H9 (cell line): Measurements from ENCODE around the gene ACYP1. TPM values are rescaled to one million over a fixed set of nuclear protein-coding genes. Genes with fewer than 3 reads are reported as not detected.

ENCODE experiments used
- DNase-seq: peaks from one replicate; pipeline ENCODE4 v3.0.0-alpha.2; 2017
- H2AFZ ChIP-seq: one replicate; pipeline ENCODE4 v1.6.1; 2013; ENCODE audit warnings: mild to moderate bottlenecking, low read length, control low read depth, moderate library complexity
- H2AK5ac ChIP-seq: 2 replicates; pipeline ENCODE4 v1.6.1; 2013; ENCODE audit warnings: low read length, control low read depth, mixed read lengths; ENCODE audit not compliant: insufficient read length
- H2BK120ac ChIP-seq: one replicate; pipeline ENCODE4 v1.6.1; 2013; ENCODE audit warnings: low read depth, mild to moderate bottlenecking, low read length, control low read depth, inconsistent platforms; ENCODE audit not compliant: poor library complexity, severe bottlenecking
- H2BK12ac ChIP-seq: 2 replicates; pipeline ENCODE4 v1.6.1; 2013; ENCODE audit warnings: low read length, control low read depth, mixed read lengths, low read depth; ENCODE audit not compliant: insufficient read length
- H2BK15ac ChIP-seq: 2 replicates; pipeline ENCODE4 v1.6.1; 2013; ENCODE audit warnings: low read depth, low read length, control low read depth
- H2BK20ac ChIP-seq: one replicate; pipeline ENCODE4 v1.6.1; 2013; ENCODE audit warnings: low read depth, mild to moderate bottlenecking, low read length, control low read depth, inconsistent platforms; ENCODE audit not compliant: poor library complexity, severe bottlenecking
- H2BK5ac ChIP-seq: 2 replicates; pipeline ENCODE4 v1.6.1; 2013; ENCODE audit warnings: low read length, control low read depth, mixed read lengths; ENCODE audit not compliant: insufficient read length
- H3K14ac ChIP-seq: 2 replicates; pipeline ENCODE4 v1.6.1; 2013; ENCODE audit warnings: low read length, control low read depth; ENCODE audit not compliant: insufficient read depth
- H3K18ac ChIP-seq: 2 replicates; pipeline ENCODE4 v1.6.1; 2013; ENCODE audit warnings: low read depth, mild to moderate bottlenecking, mixed read lengths, low read length, control low read depth; ENCODE audit not compliant: insufficient read length
- H3K23ac ChIP-seq: 2 replicates; pipeline ENCODE4 v1.6.1; 2013; ENCODE audit warnings: low read length, control low read depth, mixed read lengths, low read depth; ENCODE audit not compliant: insufficient read length
- H3K23me2 ChIP-seq: 2 replicates; pipeline ENCODE4 v1.6.1; 2013; ENCODE audit warnings: low read depth, mild to moderate bottlenecking, mixed read lengths, low read length, control low read depth; ENCODE audit not compliant: insufficient read length, poor library complexity, severe bottlenecking
- H3K27ac ChIP-seq: 2 replicates; pipeline ENCODE4 v1.5.1; 2013; ENCODE audit warnings: low read length, control low read depth, mixed read lengths, low read depth; ENCODE audit not compliant: insufficient read length
- H3K27me3 ChIP-seq: 2 replicates; pipeline ENCODE4 v1.6.1; 2013; ENCODE audit warnings: low read length, control low read depth, inconsistent platforms; ENCODE audit not compliant: insufficient read depth
- H3K4ac ChIP-seq: 2 replicates; pipeline ENCODE4 v1.6.1; 2013; ENCODE audit warnings: low read depth, mild to moderate bottlenecking, control low read depth, inconsistent platforms, low read length, moderate library complexity
- H3K4me1 ChIP-seq: 2 replicates; pipeline ENCODE4 v1.6.1; 2013; ENCODE audit warnings: low read length, control low read depth, inconsistent platforms; ENCODE audit not compliant: insufficient read depth
- H3K4me2 ChIP-seq: 2 replicates; pipeline ENCODE4 v1.6.1; 2013; ENCODE audit warnings: low read length, control low read depth, mixed read lengths; ENCODE audit not compliant: insufficient read length, insufficient read depth
- H3K56ac ChIP-seq: 2 replicates; pipeline ENCODE4 v1.6.1; 2013; ENCODE audit warnings: low read depth, mild to moderate bottlenecking, mixed read lengths, low read length, control low read depth; ENCODE audit not compliant: insufficient read length
- H3K79me1 ChIP-seq: 2 replicates; pipeline ENCODE4 v1.6.1; 2013; ENCODE audit warnings: low read depth, mild to moderate bottlenecking, moderate library complexity, low read length, control low read depth, inconsistent platforms; ENCODE audit not compliant: insufficient read depth, poor library complexity, severe bottlenecking
- H3K79me2 ChIP-seq: 2 replicates; pipeline ENCODE4 v1.6.1; 2013; ENCODE audit warnings: low read length, control low read depth, inconsistent platforms; ENCODE audit not compliant: insufficient read depth
- H3K9ac ChIP-seq: 2 replicates; pipeline ENCODE4 v1.6.1; 2013; ENCODE audit warnings: low read length, control low read depth, mixed read lengths; ENCODE audit not compliant: insufficient read length; ENCODE audit errors: extremely low read depth
- H3K9me3 ChIP-seq: one replicate; pipeline ENCODE4 v1.6.1; 2013; ENCODE audit warnings: low read depth, low read length, inconsistent platforms; ENCODE audit not compliant: control insufficient read depth
- H3T11ph ChIP-seq: one replicate; pipeline ENCODE4 v1.6.1; 2013; ENCODE audit warnings: mild to moderate bottlenecking, low read length, control low read depth, inconsistent platforms
- H4K20me1 ChIP-seq: one replicate; pipeline ENCODE4 v1.6.1; 2013; ENCODE audit not compliant: control insufficient read depth, insufficient read length, insufficient read depth
- H4K5ac ChIP-seq: 2 replicates; pipeline ENCODE4 v1.6.1; 2013; ENCODE audit warnings: low read depth, mild to moderate bottlenecking, mixed read lengths, low read length, control low read depth; ENCODE audit not compliant: insufficient read length
- H4K8ac ChIP-seq: replicated peaks from 2 replicates; pipeline ENCODE4 v1.6.1; 2013; ENCODE audit warnings: low read length, control low read depth, mixed read lengths, low read depth; ENCODE audit not compliant: insufficient read length
- H4K91ac ChIP-seq: 2 replicates; pipeline ENCODE4 v1.6.1; 2013; ENCODE audit warnings: low read depth, mild to moderate bottlenecking, moderate library complexity, mixed read lengths, low read length, control low read depth; ENCODE audit not compliant: insufficient read length
- H3K27ac Mint-ChIP-seq, 3 experiments: 2 replicates in 2 of 3; 3 replicates in 1 of 3; pipeline ENCODE4 v1.8.0; 2020 to 2021; ENCODE audit warnings: mixed read lengths in 3 of 3, mild to moderate bottlenecking in 1 of 3, moderate library complexity in 1 of 3
- H3K27me3 Mint-ChIP-seq: 2 replicates; pipeline ENCODE4 v1.8.0; 2021; ENCODE audit warnings: low read depth, mild to moderate bottlenecking, moderate library complexity, mixed read lengths
- H3K36me3 Mint-ChIP-seq, 3 experiments: 2 replicates in 2 of 3; 3 replicates in 1 of 3; pipeline ENCODE4 v1.8.0; 2020 to 2021; ENCODE audit warnings: low read depth in 3 of 3, mixed read lengths in 3 of 3; ENCODE audit not compliant: insufficient read depth in 1 of 3
- H3K4me1 Mint-ChIP-seq, 2 experiments: 2 replicates each; pipeline ENCODE4 v1.8.0; 2020; ENCODE audit warnings: mixed read lengths in 2 of 2
- H3K4me3 Mint-ChIP-seq, 2 experiments: 2 replicates in 1 of 2; 3 replicates in 1 of 2; pipeline ENCODE4 v1.8.0; 2020 to 2021; ENCODE audit warnings: mild to moderate bottlenecking in 2 of 2, mixed read lengths in 2 of 2, moderate library complexity in 1 of 2
- H3K9me3 Mint-ChIP-seq, 2 experiments: 2 replicates in 1 of 2; 3 replicates in 1 of 2; pipeline ENCODE4 v1.8.0; 2020; ENCODE audit warnings: mild to moderate bottlenecking in 2 of 2, mixed read lengths in 2 of 2, moderate library complexity in 1 of 2
- CTCF ChIP-seq: fragments of 200-600 bp; sonication (generic); conservative IDR thresholded peaks from 3 replicates; pipeline ENCODE4 v1.8.0; 2021; ENCODE audit warnings: antibody characterized with exemption, mild to moderate bottlenecking
- WGBS: extraction: QIAGEN DNeasy Blood & Tissue Kit; methylation state at CpG from one replicate; pipeline ENCODE4 v1.1.7; 2013; ENCODE audit warnings: missing lambda C conversion rate, low lambda C conversion rate, mixed read lengths; ENCODE audit not compliant: insufficient read length; ENCODE audit errors: extremely low coverage; 5-methylcytosine and 5-hydroxymethylcytosine counted together
- total RNA-seq: library from RNA; stranded (reverse); gene quantifications from 2 replicates; pipeline ENCODE4 v1.2.1, GENCODE V29; 2021

ACYP1 gene
- total RNA-seq, 1 experiment from 2014 or later = 18.9 TPM

GRCh38 chr14:75011356-75011994, 52.3 kb downstream of the ACYP1 start:
- no peak overlapping the region for H3K18ac ChIP-seq
- no peak overlapping the region for H2BK15ac ChIP-seq
- H3K9ac ChIP-seq = no peak overlapping the region
- peaks cover 5 to 55% (median 38%) of the 10 kb centered on the region in 3 experiments; a peak in 6 of 7 replicates for H3K36me3 Mint-ChIP-seq
- no peak overlapping the region for H3K4ac ChIP-seq
- no peaks in the 10 kb centered on the region for H3K9me3 Mint-ChIP-seq
- H3K9me3 ChIP-seq = no peaks in the 10 kb centered on the region
- no peak overlapping the region for H2AFZ ChIP-seq
- H3K4me1 ChIP-seq = no peaks in the 10 kb centered on the region
- H3K14ac ChIP-seq = no peak overlapping the region
- no peak overlapping the region for H2BK12ac ChIP-seq
- H2BK5ac ChIP-seq = no peak overlapping the region
- no peak overlapping the region for H3K4me3 Mint-ChIP-seq
- DNase-seq = no peak
- no peaks in the 10 kb centered on the region for H3K23me2 ChIP-seq
- H4K91ac ChIP-seq = no peak overlapping the region
- H2AK5ac ChIP-seq = no peak overlapping the region
- no peak overlapping the region for H3K4me2 ChIP-seq
- no peak for TF ChIP-seq CTCF
- H3K56ac ChIP-seq = no peak overlapping the region
- H3K79me2 ChIP-seq = no peaks in the 10 kb centered on the region
- no peak overlapping the region for H4K8ac ChIP-seq
- H3K79me1 ChIP-seq = no peaks in the 10 kb centered on the region
- H3K4me1 Mint-ChIP-seq = no peaks in the 10 kb centered on the region
- H3K27ac ChIP-seq = no peak overlapping the region
- H4K5ac ChIP-seq = no peak overlapping the region
- no peak overlapping the region for H2BK120ac ChIP-seq
- H2BK20ac ChIP-seq = no peak overlapping the region
- H3K23ac ChIP-seq = no peak overlapping the region
- no peaks in the 10 kb centered on the region for H3K27me3 ChIP-seq
- no peaks in the 10 kb centered on the region for H4K20me1 ChIP-seq
- H3T11ph ChIP-seq = no peak overlapping the region
- no CpG with 5 or more reads among the region's 4 CpGs for WGBS
- peak overlapping the region in 1 of 3 experiments; percentile 60; a peak in 1 of 7 replicates for H3K27ac Mint-ChIP-seq
- H3K27me3 Mint-ChIP-seq = no peaks in the 10 kb centered on the region
